Sigmoid colon (tissue), 7 donors: Measurements from ENCODE around the gene AMBN. TPM values are rescaled to one million over a fixed set of nuclear protein-coding genes. Genes with fewer than 3 reads are reported as not detected.
"Not testable (repeated sequence)": the region's sequence is repeated elsewhere in the genome, so short reads cannot be mapped to it uniquely, and the experiment has no call there.

Source experiments
- DNase-seq: peaks from one replicate; pipeline ENCODE4 v3.0.0-alpha.2; 2019
- H3K27ac ChIP-seq, 4 donors: fragments of 200-600 bp; sonication (generic); one replicate each; pipeline ENCODE4 v1.5.1; 2016 to 2019; ENCODE audit warnings: mild to moderate bottlenecking in 1 of 4
- H3K27me3 ChIP-seq, 3 donors: fragments of 200-600 bp; sonication (generic); one replicate each; pipeline ENCODE4 v1.5.1; 2019; ENCODE audit warnings: mild to moderate bottlenecking in 1 of 3
- H3K36me3 ChIP-seq, 4 donors: fragments of 200-600 bp; sonication (generic); one replicate each; pipeline ENCODE4 v1.5.1; 2016 to 2019
- H3K4me1 ChIP-seq, 4 donors: fragments of 200-600 bp; sonication (generic); one replicate each; pipeline ENCODE4 v1.5.1; 2017 to 2019
- H3K4me3 ChIP-seq, 4 donors: fragments of 200-600 bp; sonication (generic); one replicate each; pipeline ENCODE4 v1.5.1; 2017 to 2019; ENCODE audit warnings: mild to moderate bottlenecking in 2 of 4, moderate library complexity in 1 of 4
- H3K9me3 ChIP-seq, 4 donors: fragments of 200-600 bp in 3 of 4; sonication (generic) in 3 of 4; one replicate each; pipeline versions ENCODE4 v1.5.1 to v1.6.1; 2013 to 2019
- EP300 ChIP-seq, 4 donors: sonication (generic); formaldehyde crosslinking; IDR thresholded peaks; one replicate each; pipeline ENCODE4 v1.6.1; 2017; ENCODE audit warnings: antibody characterized with exemption in 4 of 4
- POLR2A ChIP-seq, 2 donors: fragments of 450-650 bp; IDR thresholded peaks; one replicate each; pipeline ENCODE4 v1.6.1; 2016; ENCODE audit warnings: antibody characterized with exemption in 2 of 2, mild to moderate bottlenecking in 2 of 2, moderate library complexity in 2 of 2
- POLR2AphosphoS5 ChIP-seq, 4 donors: sonication (generic); formaldehyde crosslinking; IDR thresholded peaks; one replicate each; pipeline ENCODE4 v1.6.1; 2017; ENCODE audit warnings: antibody characterized with exemption in 4 of 4
- WGBS, 2 donors: extraction: QIAGEN DNeasy Blood & Tissue Kit; methylation state at CpG; one replicate each; pipeline ENCODE4 v1.1.7; 2013; 5-methylcytosine and 5-hydroxymethylcytosine counted together
- intact Hi-C: fragments of 100-400 bp; cut with DNase I; formaldehyde crosslinking; loops from one replicate; pipeline ENCODE4 v1.15.1; 2023
- polyA plus RNA-seq, 3 donors: library from polyadenylated mRNA; stranded (reverse); fragments of 200-250 nt; gene quantifications; one replicate each; pipeline ENCODE4 v1.2.3, GENCODE V29; 2013
- total RNA-seq, 4 donors: library from RNA; depleted of rRNA; stranded (reverse); fragments of >200 nt; gene quantifications; one replicate each; pipeline ENCODE4 v1.1.0, GENCODE V29; 2016
- TF ChIP-seq, protein P1 (sequence below), 4 experiments: fragments of 450-650 bp in 3 of 4; fragments of 200-600 bp in 1 of 4; IDR thresholded peaks; one replicate each; pipeline ENCODE4 v1.5.1; 2016 to 2019; ENCODE audit warnings: antibody characterized with exemption in 4 of 4, mild to moderate bottlenecking in 3 of 4, moderate library complexity in 2 of 4
- donor health status: healthy with polysubstance abuse.
- donor health status: Bipolar disorder and iron deficiency.
- donor health status: healthy.

The AMBN gene
- total and polyA plus RNA-seq, 7 donors = not detected

DNA sequence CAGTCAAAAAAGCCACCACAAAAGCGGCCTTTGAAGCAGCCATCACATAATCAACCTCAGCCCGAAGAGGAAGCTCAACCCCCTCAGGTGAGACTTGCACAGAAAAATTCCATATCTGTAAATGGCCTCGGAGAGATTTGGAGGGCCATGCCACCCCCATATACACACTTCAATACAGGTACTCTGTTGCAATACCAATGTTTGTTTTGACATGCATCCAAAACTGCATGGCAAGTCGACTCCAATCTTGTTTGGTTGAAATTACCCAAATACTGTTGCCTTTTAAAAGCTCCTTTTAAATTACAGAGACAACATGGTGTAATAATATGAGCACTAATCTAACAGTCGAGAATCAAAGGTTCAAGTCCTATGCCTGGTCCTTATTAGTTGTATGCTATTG is 42.4 kb downstream of the AMBN start:
- Histone ChIP-seq H3K4me3 (no peak overlapping the region), H3K9me3 (no peaks in the 10 kb centered on the region), H3K27me3 (no peaks in the 10 kb centered on the region), H3K4me1 (peaks cover 0 to 14% (median 10%) of the 10 kb centered on the region in 4 donors), H3K27ac (no peak overlapping the region), H3K36me3 (no peaks in the 10 kb centered on the region)
- intact Hi-C loops = no loop called here
- no peak for DNase-seq
- 67 to 82% methylated on average over 5 of the region's 5 CpGs for WGBS, 2 donors
- TF ChIP-seq EP300 (IDR thresholded peaks at IDR 0.05) = no peak
- TF ChIP-seq POLR2A (IDR thresholded peaks at IDR 0.05) = no peak
- TF ChIP-seq, protein P1, sequence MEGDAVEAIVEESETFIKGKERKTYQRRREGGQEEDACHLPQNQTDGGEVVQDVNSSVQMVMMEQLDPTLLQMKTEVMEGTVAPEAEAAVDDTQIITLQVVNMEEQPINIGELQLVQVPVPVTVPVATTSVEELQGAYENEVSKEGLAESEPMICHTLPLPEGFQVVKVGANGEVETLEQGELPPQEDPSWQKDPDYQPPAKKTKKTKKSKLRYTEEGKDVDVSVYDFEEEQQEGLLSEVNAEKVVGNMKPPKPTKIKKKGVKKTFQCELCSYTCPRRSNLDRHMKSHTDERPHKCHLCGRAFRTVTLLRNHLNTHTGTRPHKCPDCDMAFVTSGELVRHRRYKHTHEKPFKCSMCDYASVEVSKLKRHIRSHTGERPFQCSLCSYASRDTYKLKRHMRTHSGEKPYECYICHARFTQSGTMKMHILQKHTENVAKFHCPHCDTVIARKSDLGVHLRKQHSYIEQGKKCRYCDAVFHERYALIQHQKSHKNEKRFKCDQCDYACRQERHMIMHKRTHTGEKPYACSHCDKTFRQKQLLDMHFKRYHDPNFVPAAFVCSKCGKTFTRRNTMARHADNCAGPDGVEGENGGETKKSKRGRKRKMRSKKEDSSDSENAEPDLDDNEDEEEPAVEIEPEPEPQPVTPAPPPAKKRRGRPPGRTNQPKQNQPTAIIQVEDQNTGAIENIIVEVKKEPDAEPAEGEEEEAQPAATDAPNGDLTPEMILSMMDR (IDR thresholded peaks at IDR 0.05) = no peak
- TF ChIP-seq POLR2AphosphoS5 (IDR thresholded peaks at IDR 0.05) = no peak

DNA sequence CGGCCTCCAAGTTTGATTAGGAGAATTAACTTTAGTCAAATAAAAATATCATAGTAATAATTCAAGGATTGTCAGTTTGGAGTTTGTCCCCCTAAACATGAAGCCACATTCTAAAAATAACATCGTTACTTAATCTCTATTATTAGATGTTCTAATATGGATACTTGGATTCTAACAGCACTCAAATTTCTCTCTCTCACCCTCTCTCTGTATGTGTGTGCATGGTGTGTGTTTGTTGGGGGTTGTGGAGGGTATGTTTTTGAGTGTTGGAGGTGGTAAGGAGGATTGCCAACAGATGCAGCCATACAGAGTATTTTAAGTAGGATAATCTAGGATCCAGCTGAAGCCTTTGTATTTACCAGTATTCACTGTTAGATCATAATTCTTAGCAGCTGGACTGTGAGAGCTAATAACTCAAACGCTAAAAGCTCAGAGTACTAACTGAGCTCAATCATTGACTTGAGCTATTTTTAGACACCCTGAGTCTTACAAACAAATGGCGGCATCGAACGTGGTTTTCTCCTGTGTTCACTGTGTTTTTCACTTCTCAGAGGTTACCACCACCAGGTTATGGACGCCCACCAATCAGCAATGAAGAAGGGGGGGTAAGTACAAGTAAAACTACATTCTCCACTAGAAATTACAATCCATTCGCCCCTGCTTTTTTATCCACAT is 45.3 kb downstream of the AMBN start:
- Histone ChIP-seq H3K4me1 (peaks cover 0 to 14% (median 10%) of the 10 kb centered on the region in 4 donors), H3K27me3 (no peaks in the 10 kb centered on the region), H3K9me3 (no peaks in the 10 kb centered on the region), H3K4me3 (peak overlapping the region in 1 of 4 donors; percentile 8), H3K36me3 (no peaks in the 10 kb centered on the region), H3K27ac (peak overlapping the region in 3 of 4 donors; percentile 1 to 36 (median 2))
- TF ChIP-seq EP300 (IDR thresholded peaks at IDR 0.05) (no peak), POLR2A (IDR thresholded peaks at IDR 0.05) (no peak), POLR2AphosphoS5 (IDR thresholded peaks at IDR 0.05) (no peak)
- TF ChIP-seq, protein P1 (IDR thresholded peaks at IDR 0.05) = no peak
- 56 to 62% methylated on average over 8 of the region's 8 CpGs for WGBS, 2 donors
- intact Hi-C loops = no loop called here
- DNase-seq = no peak

DNA sequence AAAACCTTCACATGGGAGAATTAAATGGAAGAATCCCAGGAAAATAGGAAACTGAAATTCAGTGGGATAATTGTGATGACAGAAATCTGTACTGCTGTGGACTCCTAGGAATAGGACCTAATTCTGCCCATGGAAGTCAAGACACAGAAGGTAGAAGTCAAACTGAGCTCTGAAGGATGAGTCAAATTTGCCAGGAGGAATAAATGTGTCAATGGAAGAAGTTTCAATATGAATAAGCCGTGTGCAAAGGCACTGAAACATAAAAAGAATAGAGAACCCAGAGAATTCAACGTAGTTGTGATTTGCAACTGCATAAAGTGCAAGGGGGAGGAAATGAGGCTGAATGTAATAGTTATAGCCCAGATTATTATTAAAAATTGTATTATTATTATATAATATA is 48.1 kb downstream of the AMBN start:
- Histone ChIP-seq H3K4me1 (peaks cover 0 to 14% (median 10%) of the 10 kb centered on the region in 4 donors), H3K27me3 (no peaks in the 10 kb centered on the region), H3K4me3 (no peak overlapping the region), H3K36me3 (no peaks in the 10 kb centered on the region), H3K27ac (no peak overlapping the region), H3K9me3 (no peaks in the 10 kb centered on the region)
- 82 to 84% methylated on average over 2 of the region's 2 CpGs for whole genome bisulfite sequencing, 2 donors
- no peak for DNase-seq
- TF ChIP-seq, protein P1 (IDR thresholded peaks at IDR 0.05) = no peak
- TF ChIP-seq EP300 (IDR thresholded peaks at IDR 0.05) (no peak), POLR2AphosphoS5 (IDR thresholded peaks at IDR 0.05) (no peak), POLR2A (IDR thresholded peaks at IDR 0.05) (no peak)
- intact Hi-C loops = no loop called here

DNA sequence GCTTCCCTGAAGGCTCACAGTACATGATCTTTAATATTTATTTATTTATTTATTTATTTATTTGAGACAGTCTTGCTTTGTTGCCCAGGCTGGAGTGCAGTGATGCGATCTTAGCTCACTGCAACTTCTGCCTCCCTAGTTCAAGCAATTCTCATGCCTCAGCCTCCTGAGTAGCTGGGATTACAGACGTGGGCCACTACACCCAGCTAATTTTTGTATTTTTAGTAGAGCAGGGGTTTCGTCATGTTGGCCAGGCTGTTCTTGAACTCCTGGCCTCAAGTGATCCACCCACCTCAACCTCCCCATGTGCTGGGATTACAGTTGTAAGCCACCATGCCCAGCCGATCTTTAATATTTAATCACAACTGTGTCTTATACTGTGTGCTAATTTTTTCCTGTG is 58.7 kb downstream of the AMBN start:
- not testable (repeated sequence) for H3K36me3 ChIP-seq, DNase-seq, H3K9me3 ChIP-seq, H3K27me3 ChIP-seq, H3K4me3 ChIP-seq, H3K4me1 ChIP-seq, H3K27ac ChIP-seq
- 85 to 92% methylated on average over 4 of the region's 4 CpGs for WGBS, 2 donors
- intact Hi-C loops = loop anchor here (5.0 to 10.0 kb wide), 3 partner anchors 37 to 1064 kb away; partner anchors contain the start of gene UTP3

DNA sequence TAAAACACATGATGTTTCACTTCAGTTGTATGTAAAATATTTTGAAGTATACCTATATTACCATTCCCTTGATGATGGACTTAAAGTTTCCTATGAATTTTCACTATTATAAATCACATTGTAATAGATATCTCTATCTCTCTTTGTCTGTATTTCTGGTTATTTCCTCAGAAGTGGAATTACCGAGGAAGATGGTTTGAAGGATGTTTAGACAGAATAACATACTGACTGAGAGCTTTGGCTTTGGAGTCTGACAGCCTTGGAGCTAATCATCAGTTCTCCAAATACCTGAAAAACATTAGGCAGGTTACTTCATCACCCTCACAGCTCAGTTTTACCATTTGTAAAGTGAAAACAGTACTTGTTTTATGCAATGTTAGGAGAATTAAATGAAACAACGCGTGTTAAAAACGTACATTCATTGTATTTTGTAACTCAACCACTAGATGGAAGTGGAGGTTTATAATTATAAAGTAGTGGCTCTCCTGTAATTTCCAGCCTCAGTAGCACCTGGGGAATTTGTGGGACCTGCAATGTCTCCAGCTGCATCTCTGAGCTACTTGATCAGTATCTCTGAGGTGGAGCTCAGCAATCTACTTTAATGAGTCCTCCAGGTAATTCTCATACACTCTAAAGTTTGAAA is 59.9 kb downstream of the AMBN start:
- intact Hi-C loops = loop anchor here (5.0 to 10.0 kb wide), 3 partner anchors 35 to 1063 kb away; partner anchors contain the start of gene UTP3
- DNase-seq = no peak
- no peak overlapping the region for H3K27ac ChIP-seq
- no peaks in the 10 kb centered on the region for H3K36me3 ChIP-seq
- no peaks in the 10 kb centered on the region for H3K27me3 ChIP-seq
- peaks cover 0 to 4% (median 0%) of the 10 kb centered on the region in 4 donors for H3K4me1 ChIP-seq
- 4 to 17% methylated on average over 4 of the region's 4 CpGs for WGBS, 2 donors
- no peak overlapping the region for H3K4me3 ChIP-seq
- no peaks in the 10 kb centered on the region for H3K9me3 ChIP-seq
- TF ChIP-seq, protein P1 (IDR thresholded peaks at IDR 0.05) = peak in 3 of 4 experiments; percentile 37 to 53 (median 51)
- no peak for TF ChIP-seq POLR2A (IDR thresholded peaks at IDR 0.05)
